Ovary (tissue), 3 donors: Measurements from ENCODE around the gene PIK3R6.

ENCODE experiments used
- POLR2A ChIP-seq: fragments of 450-650 bp; IDR thresholded peaks from one replicate; pipeline ENCODE4 v1.6.1; 2017; ENCODE audit warnings: antibody characterized with exemption, mild to moderate bottlenecking, moderate library complexity
- TF ChIP-seq, protein P1 (sequence below), 3 donors: fragments of 450-650 bp in 2 of 3; fragments of 200-600 bp in 1 of 3; IDR thresholded peaks; one replicate each; pipeline versions ENCODE4 v1.5.1 to v1.8.0; 2016 to 2022; ENCODE audit warnings: antibody characterized with exemption in 3 of 3, mild to moderate bottlenecking in 1 of 3
- donor health status: DM: no; HTN: no; CAD: no.

GRCh38 chr17:8849311-8850041 is 18.0 kb downstream of the PIK3R6 start:
- TF ChIP-seq, protein P1, sequence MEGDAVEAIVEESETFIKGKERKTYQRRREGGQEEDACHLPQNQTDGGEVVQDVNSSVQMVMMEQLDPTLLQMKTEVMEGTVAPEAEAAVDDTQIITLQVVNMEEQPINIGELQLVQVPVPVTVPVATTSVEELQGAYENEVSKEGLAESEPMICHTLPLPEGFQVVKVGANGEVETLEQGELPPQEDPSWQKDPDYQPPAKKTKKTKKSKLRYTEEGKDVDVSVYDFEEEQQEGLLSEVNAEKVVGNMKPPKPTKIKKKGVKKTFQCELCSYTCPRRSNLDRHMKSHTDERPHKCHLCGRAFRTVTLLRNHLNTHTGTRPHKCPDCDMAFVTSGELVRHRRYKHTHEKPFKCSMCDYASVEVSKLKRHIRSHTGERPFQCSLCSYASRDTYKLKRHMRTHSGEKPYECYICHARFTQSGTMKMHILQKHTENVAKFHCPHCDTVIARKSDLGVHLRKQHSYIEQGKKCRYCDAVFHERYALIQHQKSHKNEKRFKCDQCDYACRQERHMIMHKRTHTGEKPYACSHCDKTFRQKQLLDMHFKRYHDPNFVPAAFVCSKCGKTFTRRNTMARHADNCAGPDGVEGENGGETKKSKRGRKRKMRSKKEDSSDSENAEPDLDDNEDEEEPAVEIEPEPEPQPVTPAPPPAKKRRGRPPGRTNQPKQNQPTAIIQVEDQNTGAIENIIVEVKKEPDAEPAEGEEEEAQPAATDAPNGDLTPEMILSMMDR (IDR thresholded peaks at IDR 0.05), result no peak
- TF ChIP-seq POLR2A, result no peak
